Neuronal stem cell (in vitro differentiated cells): ENCODE results near the gene VWC2.

Source experiments
- DNase-seq: peaks from one replicate; pipeline ENCODE4 v3.0.0-alpha.2; 2013; ENCODE audit warnings: low spot score
- H2AFZ ChIP-seq: one replicate; pipeline ENCODE4 v1.6.1; 2013; ENCODE audit warnings: mild to moderate bottlenecking, low read length, inconsistent platforms
- H2AK5ac ChIP-seq: 2 replicates; pipeline ENCODE4 v1.6.1; 2013; ENCODE audit warnings: low read depth, mild to moderate bottlenecking, inconsistent platforms, low read length, moderate library complexity, mixed read lengths
- H2BK120ac ChIP-seq: 2 replicates; pipeline ENCODE4 v1.6.1; 2013; ENCODE audit warnings: low read depth, mild to moderate bottlenecking, inconsistent platforms, low read length, moderate library complexity, mixed read lengths
- H2BK12ac ChIP-seq: one replicate; pipeline ENCODE4 v1.6.1; 2013; ENCODE audit warnings: low read length, inconsistent platforms
- H2BK15ac ChIP-seq: 2 replicates; pipeline ENCODE4 v1.6.1; 2013; ENCODE audit warnings: mild to moderate bottlenecking, low read length, inconsistent platforms, mixed read lengths
- H2BK5ac ChIP-seq: one replicate; pipeline ENCODE4 v1.6.1; 2013; ENCODE audit warnings: inconsistent platforms, mild to moderate bottlenecking, low read length, moderate library complexity
- H3K14ac ChIP-seq: one replicate; pipeline ENCODE4 v1.6.1; 2013; ENCODE audit warnings: low read length, inconsistent platforms
- H3K18ac ChIP-seq: 2 replicates; pipeline ENCODE4 v1.6.1; 2013; ENCODE audit warnings: low read length, inconsistent platforms
- H3K23ac ChIP-seq: 2 replicates; pipeline ENCODE4 v1.6.1; 2013; ENCODE audit warnings: low read depth, mild to moderate bottlenecking, mixed read lengths, low read length, inconsistent platforms; ENCODE audit not compliant: poor library complexity
- H3K27ac ChIP-seq: replicated peaks from 3 replicates; pipeline ENCODE4 v1.5.1; 2013; ENCODE audit warnings: low read length, inconsistent platforms
- H3K27me3 ChIP-seq, 3 experiments: 2 replicates each; pipeline ENCODE4 v1.6.1; 2013; ENCODE audit warnings: low read length in 3 of 3, mild to moderate bottlenecking in 2 of 3, inconsistent platforms in 1 of 3, low read depth in 1 of 3, mixed read lengths in 1 of 3, moderate library complexity in 1 of 3; ENCODE audit not compliant: control insufficient read depth in 3 of 3, insufficient read depth in 3 of 3
- H3K36me3 ChIP-seq, 2 donors: replicated peaks in 1 of 2; 2 replicates each; pipeline ENCODE4 v1.6.1; 2013; ENCODE audit warnings: low read length in 2 of 2; ENCODE audit not compliant: control insufficient read depth in 2 of 2, insufficient read depth in 2 of 2
- H3K4ac ChIP-seq: 2 replicates; pipeline ENCODE4 v1.6.1; 2013; ENCODE audit warnings: inconsistent platforms, mild to moderate bottlenecking, low read length, moderate library complexity
- H3K4me1 ChIP-seq, 2 donors: 1 replicate in 1 of 2; 2 replicates in 1 of 2; pipeline ENCODE4 v1.6.1; 2013; ENCODE audit warnings: low read length in 2 of 2, low read depth in 1 of 2; ENCODE audit not compliant: control insufficient read depth in 2 of 2, insufficient read depth in 1 of 2
- H3K4me2 ChIP-seq: one replicate; pipeline ENCODE4 v1.6.1; 2013; ENCODE audit warnings: mild to moderate bottlenecking, low read length, inconsistent platforms; ENCODE audit not compliant: insufficient read depth, poor library complexity, severe bottlenecking
- H3K4me3 ChIP-seq, 2 donors: 2 replicates each; pipeline ENCODE4 v1.5.1; 2013; ENCODE audit warnings: low read length in 2 of 2, mild to moderate bottlenecking in 2 of 2, inconsistent platforms in 1 of 2, moderate library complexity in 1 of 2
- H3K79me1 ChIP-seq: one replicate; pipeline ENCODE4 v1.6.1; 2013; ENCODE audit warnings: low read depth, mild to moderate bottlenecking, inconsistent platforms, low read length, moderate library complexity
- H3K9ac ChIP-seq: one replicate; pipeline ENCODE4 v1.6.1; 2013; ENCODE audit warnings: mild to moderate bottlenecking, low read depth, low read length, inconsistent platforms; ENCODE audit not compliant: poor library complexity
- H3K9me3 ChIP-seq, 2 donors: replicated peaks in 1 of 2; 2 replicates each; pipeline versions ENCODE3 to v1.6.1; 2013; ENCODE audit warnings: low read length in 2 of 2, mild to moderate bottlenecking in 2 of 2, inconsistent platforms in 1 of 2, low read depth in 1 of 2, mixed read lengths in 1 of 2, moderate library complexity in 1 of 2; ENCODE audit not compliant: control insufficient read depth in 2 of 2, insufficient read depth in 1 of 2
- H4K8ac ChIP-seq: one replicate; pipeline ENCODE4 v1.6.1; 2013; ENCODE audit warnings: low read depth, mild to moderate bottlenecking, inconsistent platforms, low read length, moderate library complexity
- H4K91ac ChIP-seq: one replicate; pipeline ENCODE4 v1.6.1; 2013; ENCODE audit warnings: low read length, low read depth, mild to moderate bottlenecking, inconsistent platforms; ENCODE audit not compliant: poor library complexity
- WGBS, 2 donors: extraction: QIAGEN DNeasy Blood & Tissue Kit; methylation state at CpG; one replicate each; pipeline ENCODE4 v1.1.7; 2013; ENCODE audit warnings: missing lambda C conversion rate in 2 of 2, mixed read lengths in 1 of 2; ENCODE audit not compliant: insufficient read length in 2 of 2, insufficient replicate concordance in 1 of 2; ENCODE audit errors: extremely low coverage in 2 of 2; 5-methylcytosine and 5-hydroxymethylcytosine counted together

Gene VWC2

GRCh38 chr7:49775949-49776443 is 2.6 kb downstream of the VWC2 start:
- no peak for DNase-seq
- peak overlapping the region; percentile 85 for H2AFZ ChIP-seq
- H2BK5ac ChIP-seq, result no peak overlapping the region
- H3K14ac ChIP-seq, result no peak overlapping the region
- H3K4me2 ChIP-seq, result peak overlapping the region; percentile 100
- no peaks in the 10 kb centered on the region for H3K36me3 ChIP-seq
- peak overlapping the region in 1 of 2 donors; percentile 82 for H3K4me3 ChIP-seq
- H2BK120ac ChIP-seq, result no peak overlapping the region
- peak overlapping the region; percentile 90 for H3K18ac ChIP-seq
- no peak overlapping the region for H2BK12ac ChIP-seq
- H2BK15ac ChIP-seq, result peak overlapping the region; percentile 37
- H4K91ac ChIP-seq, result no peak overlapping the region
- no peaks in the 10 kb centered on the region for H3K79me1 ChIP-seq
- no peak overlapping the region for H3K27ac ChIP-seq
- H4K8ac ChIP-seq, result no peak overlapping the region
- H3K23ac ChIP-seq, result peak overlapping the region; percentile 51
- no CpG with 5 or more reads among the region's 25 CpGs for WGBS, 2 donors
- H3K9me3 ChIP-seq, result no peaks in the 10 kb centered on the region
- H3K4me1 ChIP-seq, result peaks cover 0 to 4% of the 10 kb centered on the region in 2 donors
- H3K9ac ChIP-seq, result peak overlapping the region; percentile 70
- no peak overlapping the region for H3K4ac ChIP-seq
- H2AK5ac ChIP-seq, result no peak overlapping the region
- H3K27me3 ChIP-seq, result peaks cover 7 to 79% (median 24%) of the 10 kb centered on the region in 3 experiments

- no peak overlapping the region for H3K9ac ChIP-seq
- no peak overlapping the region for H4K91ac ChIP-seq
- H2BK15ac ChIP-seq, result no peak overlapping the region
- no peak overlapping the region for H3K18ac ChIP-seq
- no peak overlapping the region for H2AK5ac ChIP-seq
- H2BK12ac ChIP-seq, result no peak overlapping the region
- no peak overlapping the region for H3K23ac ChIP-seq
- H3K14ac ChIP-seq, result no peak overlapping the region
- no peak overlapping the region for H2BK120ac ChIP-seq
- no peaks in the 10 kb centered on the region for H3K79me1 ChIP-seq
- peaks cover 0 to 4% of the 10 kb centered on the region in 2 donors for H3K4me1 ChIP-seq
- no peak overlapping the region for H3K27ac ChIP-seq
- H3K27me3 ChIP-seq, result peaks cover 7 to 69% (median 24%) of the 10 kb centered on the region in 3 experiments
- H2BK5ac ChIP-seq, result no peak overlapping the region
- H4K8ac ChIP-seq, result no peak overlapping the region
- H3K36me3 ChIP-seq, result no peaks in the 10 kb centered on the region
- no CpG with 5 or more reads among the region's 2 CpGs for WGBS, 2 donors
- H3K4me3 ChIP-seq, result no peak overlapping the region
- H2AFZ ChIP-seq, result no peak overlapping the region
- no peak for DNase-seq
- no peaks in the 10 kb centered on the region for H3K9me3 ChIP-seq
- no peak overlapping the region for H3K4ac ChIP-seq
- H3K4me2 ChIP-seq, result no peak overlapping the region
These were observed 3.6 kb downstream of the VWC2 start for GRCh38 chr7:49776994-49777393.

- no peak overlapping the region for H4K91ac ChIP-seq
- no peak overlapping the region for H2BK120ac ChIP-seq
- no peak for DNase-seq
- no peak overlapping the region for H3K4me3 ChIP-seq
- WGBS, 2 donors, result no CpG with 5 or more reads among the region's 3 CpGs
- no peak overlapping the region for H4K8ac ChIP-seq
- no peak overlapping the region for H2BK15ac ChIP-seq
- no peak overlapping the region for H2BK12ac ChIP-seq
- no peak overlapping the region for H3K18ac ChIP-seq
- no peak overlapping the region for H3K9ac ChIP-seq
- no peak overlapping the region for H3K4me2 ChIP-seq
- H3K23ac ChIP-seq, result no peak overlapping the region
- H2AK5ac ChIP-seq, result no peak overlapping the region
- no peak overlapping the region for H2AFZ ChIP-seq
- peaks cover 7 to 51% (median 23%) of the 10 kb centered on the region in 3 experiments for H3K27me3 ChIP-seq
- H3K79me1 ChIP-seq, result no peaks in the 10 kb centered on the region
- H3K4me1 ChIP-seq, result peaks cover 0 to 4% of the 10 kb centered on the region in 2 donors
- H3K9me3 ChIP-seq, result no peaks in the 10 kb centered on the region
- no peak overlapping the region for H2BK5ac ChIP-seq
- H3K27ac ChIP-seq, result no peak overlapping the region
- H3K14ac ChIP-seq, result no peak overlapping the region
- H3K36me3 ChIP-seq, result no peaks in the 10 kb centered on the region
- no peak overlapping the region for H3K4ac ChIP-seq
These were observed 5.4 kb downstream of the VWC2 start for GRCh38 chr7:49778731-49779270.

- Histone ChIP-seq H2BK15ac (no peak overlapping the region), H3K4me1 (peaks cover 0 to 2% of the 10 kb centered on the region in 2 donors), H3K23ac (no peak overlapping the region), H2BK12ac (no peak overlapping the region), H3K27ac (no peak overlapping the region), H3K18ac (no peak overlapping the region), H3K9me3 (no peaks in the 10 kb centered on the region), H3K14ac (no peak overlapping the region), H3K27me3 (peaks cover 2 to 30% (median 4%) of the 10 kb centered on the region in 3 experiments), H2AFZ (no peak overlapping the region), H3K4ac (no peak overlapping the region), H4K91ac (no peak overlapping the region), H2BK5ac (no peak overlapping the region), H3K79me1 (no peaks in the 10 kb centered on the region), H4K8ac (no peak overlapping the region), H3K9ac (no peak overlapping the region), H2AK5ac (no peak overlapping the region), H3K36me3 (no peaks in the 10 kb centered on the region), H2BK120ac (no peak overlapping the region), H3K4me2 (no peak overlapping the region), H3K4me3 (no peak overlapping the region)
- no CpG with 5 or more reads among the region's 1 CpG for WGBS, 2 donors
- no peak for DNase-seq
These were observed 7.5 kb downstream of the VWC2 start for GRCh38 chr7:49780953-49781352.
